SH-SY5Y (cell line): ENCODE results near the gene PREX1.

Experiments used
- GATA2 ChIP-seq: IDR thresholded peaks from 2 replicates; pipeline ENCODE4 v1.6.1; 2011; ENCODE audit warnings: mild to moderate bottlenecking, low read depth, low read length
- GATA3 ChIP-seq: IDR thresholded peaks from 2 replicates; pipeline ENCODE4 v1.6.1; 2011; ENCODE audit warnings: low read depth, mild to moderate bottlenecking, low read length, moderate library complexity

DNA sequence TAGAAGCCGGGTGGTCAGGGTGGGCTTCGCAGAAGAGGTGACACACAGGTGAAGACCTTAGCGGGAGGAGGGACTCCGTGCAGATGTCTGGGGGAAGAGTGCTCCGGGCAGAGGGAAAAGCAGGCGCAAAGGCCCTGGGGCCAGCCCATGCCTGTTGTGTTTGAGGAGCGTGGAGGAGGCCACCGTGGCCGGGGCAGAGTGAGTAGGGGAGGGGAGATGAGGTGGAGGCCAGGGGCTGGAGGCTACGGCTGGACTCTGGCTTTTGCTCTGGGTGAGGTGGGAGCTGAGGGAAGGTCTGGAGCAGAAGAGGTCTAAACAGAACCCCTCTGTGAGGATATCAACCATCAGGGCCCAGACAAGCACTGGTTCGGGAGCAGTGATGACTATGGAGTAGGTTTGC lies 244.0 kb downstream of the PREX1 start:
- TF ChIP-seq GATA2 (no peak), GATA3 (no peak)
